Measurements from ENCODE around the gene RASGRF2. TPM values are rescaled to one million over a fixed set of nuclear protein-coding genes. Genes with fewer than 3 reads are reported as not detected.
A peak's percentile ranks its signal among the peaks of the same experiment; 100 is the strongest.

Gene RASGRF2
- total and polyA plus RNA-seq, 7 experiments from 2014 or later: 9.8 to 55.2 (median 30.9) TPM

GRCh38 chr5:81169924-81170323 is 209.8 kb downstream of the RASGRF2 start:
- ATAC-seq: no peak
- H3K27ac ChIP-seq (ENCODE audit: low read depth, low read length): no peak overlapping the region
- H3K9me3 ChIP-seq (ENCODE audit: control insufficient read depth in 2 of 3, low read length in 3 of 3): no peaks in the 10 kb centered on the region
- intact Hi-C loops (cut with micrococcal nuclease): loop anchor here (10.0 kb wide), 2 partner anchors 205 to 685 kb away; partner anchors contain the start of genes FAM151B (in 1 of the 2) and RASGRF2 (in 1 of the 2)
- Mint-ChIP-seq H3K36me3 (peaks cover 2 to 41% (median 21%) of the 10 kb centered on the region in 5 donors), H3K27me3 (no peaks in the 10 kb centered on the region), H3K4me3 (no peak overlapping the region), H3K4me1 (peaks cover 0 to 20% (median 3%) of the 10 kb centered on the region in 7 donors), H3K9me3 (no peaks in the 10 kb centered on the region), H3K27ac (peak overlapping the region in 2 of 9 donors; percentile 13 to 29)
- H3K4me3 ChIP-seq (ENCODE audit: low read length): no peak overlapping the region
- ChIA-PET CTCF (no interaction called here), POLR2A (no interaction called here)
- peaks cover 0 to 25% (median 0%) of the 10 kb centered on the region in 3 experiments for H3K36me3 ChIP-seq (ENCODE audit: control insufficient read depth in 2 of 3, insufficient read depth in 3 of 3, low read length in 3 of 3)
- DNase-seq: no peak
- no peaks in the 10 kb centered on the region for H3K4me1 ChIP-seq (ENCODE audit: control insufficient read depth in 2 of 2, insufficient read depth in 2 of 2, low read length in 2 of 2)
- no peaks in the 10 kb centered on the region for H3K27me3 ChIP-seq (ENCODE audit: control insufficient read depth in 2 of 2, insufficient read depth in 2 of 2, low read length in 2 of 2)

GRCh38 chr5:81171769-81172168 is 211.6 kb downstream of the RASGRF2 start:
- ATAC-seq (no peak), DNase-seq (no peak)
- Mint-ChIP-seq H3K4me3 (no peak overlapping the region), H3K36me3 (peaks cover 2 to 46% (median 26%) of the 10 kb centered on the region in 5 donors), H3K4me1 (peaks cover 0 to 20% (median 3%) of the 10 kb centered on the region in 7 donors), H3K27ac (peak overlapping the region in 3 of 9 donors; percentile 1 to 58 (median 47)), H3K27me3 (no peaks in the 10 kb centered on the region), H3K9me3 (no peaks in the 10 kb centered on the region)
- Histone ChIP-seq H3K4me3 (ENCODE audit: low read length) (no peak overlapping the region), H3K27ac (ENCODE audit: low read depth, low read length) (no peak overlapping the region), H3K9me3 (ENCODE audit: control insufficient read depth in 2 of 3, low read length in 3 of 3) (no peaks in the 10 kb centered on the region), H3K36me3 (ENCODE audit: control insufficient read depth in 2 of 3, insufficient read depth in 3 of 3, low read length in 3 of 3) (peaks cover 0 to 25% (median 0%) of the 10 kb centered on the region in 3 experiments), H3K27me3 (ENCODE audit: control insufficient read depth in 2 of 2, insufficient read depth in 2 of 2, low read length in 2 of 2) (no peaks in the 10 kb centered on the region), H3K4me1 (ENCODE audit: control insufficient read depth in 2 of 2, insufficient read depth in 2 of 2, low read length in 2 of 2) (no peaks in the 10 kb centered on the region)
- ChIA-PET POLR2A (no interaction called here), CTCF (no interaction called here)
- intact Hi-C loops (cut with micrococcal nuclease): no loop called here

GRCh38 chr5:81172710-81173109 is 212.5 kb downstream of the RASGRF2 start:
- DNase-seq (no peak), ATAC-seq (no peak)
- intact Hi-C loops (cut with micrococcal nuclease): no loop called here
- ChIA-PET CTCF (no interaction called here), POLR2A (no interaction called here)
- no peaks in the 10 kb centered on the region for H3K27me3 Mint-ChIP-seq
- H3K4me3 Mint-ChIP-seq: no peak overlapping the region
- no peaks in the 10 kb centered on the region for H3K9me3 ChIP-seq (ENCODE audit: control insufficient read depth in 2 of 3, low read length in 3 of 3)
- H3K27ac ChIP-seq (ENCODE audit: low read depth, low read length): no peak overlapping the region
- H3K36me3 ChIP-seq (ENCODE audit: control insufficient read depth in 2 of 3, insufficient read depth in 3 of 3, low read length in 3 of 3): peaks cover 0 to 18% (median 0%) of the 10 kb centered on the region in 3 experiments
- H3K4me1 Mint-ChIP-seq: peaks cover 0 to 20% (median 3%) of the 10 kb centered on the region in 7 donors
- no peaks in the 10 kb centered on the region for H3K27me3 ChIP-seq (ENCODE audit: control insufficient read depth in 2 of 2, insufficient read depth in 2 of 2, low read length in 2 of 2)
- H3K9me3 Mint-ChIP-seq: no peaks in the 10 kb centered on the region
- H3K27ac Mint-ChIP-seq: no peak overlapping the region
- H3K4me3 ChIP-seq (ENCODE audit: low read length): no peak overlapping the region
- H3K36me3 Mint-ChIP-seq: peaks cover 2 to 42% (median 32%) of the 10 kb centered on the region in 5 donors
- H3K4me1 ChIP-seq (ENCODE audit: control insufficient read depth in 2 of 2, insufficient read depth in 2 of 2, low read length in 2 of 2): no peaks in the 10 kb centered on the region

- CTCF ChIA-PET: no interaction called here
- H3K27me3 ChIP-seq (ENCODE audit: control insufficient read depth in 2 of 2, insufficient read depth in 2 of 2, low read length in 2 of 2): no peaks in the 10 kb centered on the region
- H3K9me3 ChIP-seq (ENCODE audit: control insufficient read depth in 2 of 3, low read length in 3 of 3): no peaks in the 10 kb centered on the region
- Mint-ChIP-seq H3K27ac (no peak overlapping the region), H3K27me3 (no peaks in the 10 kb centered on the region), H3K4me1 (peaks cover 0 to 13% (median 0%) of the 10 kb centered on the region in 7 donors), H3K36me3 (peaks cover under 1 to 38% (median 13%) of the 10 kb centered on the region in 5 donors), H3K9me3 (no peaks in the 10 kb centered on the region), H3K4me3 (no peak overlapping the region)
- H3K27ac ChIP-seq (ENCODE audit: low read depth, low read length): no peak overlapping the region
- intact Hi-C loops (cut with micrococcal nuclease): no loop called here
- H3K4me3 ChIP-seq (ENCODE audit: low read length): no peak overlapping the region
- ATAC-seq (no peak), DNase-seq (no peak)
- no peaks in the 10 kb centered on the region for H3K4me1 ChIP-seq (ENCODE audit: control insufficient read depth in 2 of 2, insufficient read depth in 2 of 2, low read length in 2 of 2)
- POLR2A ChIA-PET: no interaction called here
- H3K36me3 ChIP-seq (ENCODE audit: control insufficient read depth in 2 of 3, insufficient read depth in 3 of 3, low read length in 3 of 3): peaks cover 0 to 23% (median 4%) of the 10 kb centered on the region in 3 experiments
These were observed 216.9 kb downstream of the RASGRF2 start for GRCh38 chr5:81177061-81177460.

GRCh38 chr5:81179959-81180358 is 219.8 kb downstream of the RASGRF2 start:
- H3K4me3 Mint-ChIP-seq: no peak overlapping the region
- no peaks in the 10 kb centered on the region for H3K27me3 Mint-ChIP-seq
- H3K36me3 ChIP-seq (ENCODE audit: control insufficient read depth in 2 of 3, insufficient read depth in 3 of 3, low read length in 3 of 3): peaks cover 0 to 45% (median 4%) of the 10 kb centered on the region in 3 experiments
- peaks cover 5 to 49% (median 17%) of the 10 kb centered on the region in 5 donors for H3K36me3 Mint-ChIP-seq
- POLR2A ChIA-PET: no interaction called here
- H3K4me1 Mint-ChIP-seq: peaks cover 0 to 20% (median 0%) of the 10 kb centered on the region in 7 donors
- no peak for DNase-seq
- H3K27me3 ChIP-seq (ENCODE audit: control insufficient read depth in 2 of 2, insufficient read depth in 2 of 2, low read length in 2 of 2): no peaks in the 10 kb centered on the region
- H3K4me1 ChIP-seq (ENCODE audit: control insufficient read depth in 2 of 2, insufficient read depth in 2 of 2, low read length in 2 of 2): no peaks in the 10 kb centered on the region
- no peak for ATAC-seq
- H3K27ac ChIP-seq (ENCODE audit: low read depth, low read length): no peak overlapping the region
- no peaks in the 10 kb centered on the region for H3K9me3 ChIP-seq (ENCODE audit: control insufficient read depth in 2 of 3, low read length in 3 of 3)
- peak overlapping the region in 1 of 9 donors; percentile 28 for H3K27ac Mint-ChIP-seq
- intact Hi-C loops (cut with micrococcal nuclease): no loop called here
- no peak overlapping the region for H3K4me3 ChIP-seq (ENCODE audit: low read length)
- CTCF ChIA-PET: no interaction called here
- no peaks in the 10 kb centered on the region for H3K9me3 Mint-ChIP-seq

- CTCF ChIA-PET: no interaction called here
These were observed 220.8 kb downstream of the RASGRF2 start for GRCh38 chr5:81180780-81181460.

More at GRCh38 chr5:81180780-81181460, 220.8 kb downstream of the RASGRF2 start:
- Histone ChIP-seq H3K27ac (ENCODE audit: low read depth, low read length) (no peak overlapping the region), H3K27me3 (ENCODE audit: control insufficient read depth in 2 of 2, insufficient read depth in 2 of 2, low read length in 2 of 2) (no peaks in the 10 kb centered on the region), H3K4me3 (ENCODE audit: low read length) (no peak overlapping the region), H3K9me3 (ENCODE audit: control insufficient read depth in 2 of 3, low read length in 3 of 3) (no peaks in the 10 kb centered on the region), H3K4me1 (ENCODE audit: control insufficient read depth in 2 of 2, insufficient read depth in 2 of 2, low read length in 2 of 2) (no peaks in the 10 kb centered on the region), H3K36me3 (ENCODE audit: control insufficient read depth in 2 of 3, insufficient read depth in 3 of 3, low read length in 3 of 3) (peaks cover 0 to 55% (median 4%) of the 10 kb centered on the region in 3 experiments)
- POLR2A ChIA-PET: no interaction called here
- ATAC-seq (no peak), DNase-seq (no peak)
- Mint-ChIP-seq H3K27ac (peak overlapping the region in 2 of 9 donors; percentile 20 to 34), H3K4me3 (no peak overlapping the region), H3K27me3 (no peaks in the 10 kb centered on the region), H3K9me3 (no peaks in the 10 kb centered on the region), H3K36me3 (peaks cover 5 to 49% (median 17%) of the 10 kb centered on the region in 5 donors), H3K4me1 (peaks cover 0 to 20% (median 0%) of the 10 kb centered on the region in 7 donors)
- intact Hi-C loops (cut with micrococcal nuclease): no loop called here

Data from naive thymus-derived CD4-positive, alpha-beta T cell (primary cell).